Measurements from ENCODE around the gene FOXP2.

DNA sequence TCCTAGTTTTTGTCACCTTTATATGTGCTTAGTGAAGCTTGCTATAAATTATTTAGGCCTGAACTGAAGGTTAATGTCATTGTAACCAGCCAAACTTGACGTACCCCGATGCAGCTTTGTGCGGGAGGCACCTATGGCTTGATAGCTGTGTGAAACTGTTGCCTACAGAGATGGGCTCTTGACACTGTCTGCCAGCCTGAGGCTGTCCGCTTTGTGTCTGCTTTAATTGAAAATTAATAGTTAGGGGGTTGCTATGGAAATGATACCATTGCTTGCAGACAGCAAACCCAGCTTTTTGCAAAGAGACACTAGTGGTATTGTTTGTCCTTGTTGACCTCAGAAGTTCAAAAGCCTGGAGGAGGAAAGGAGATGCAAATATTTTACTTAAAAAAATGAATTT, 2.1 kb upstream of the FOXP2 start:
- TF ChIP-seq, protein P1, sequence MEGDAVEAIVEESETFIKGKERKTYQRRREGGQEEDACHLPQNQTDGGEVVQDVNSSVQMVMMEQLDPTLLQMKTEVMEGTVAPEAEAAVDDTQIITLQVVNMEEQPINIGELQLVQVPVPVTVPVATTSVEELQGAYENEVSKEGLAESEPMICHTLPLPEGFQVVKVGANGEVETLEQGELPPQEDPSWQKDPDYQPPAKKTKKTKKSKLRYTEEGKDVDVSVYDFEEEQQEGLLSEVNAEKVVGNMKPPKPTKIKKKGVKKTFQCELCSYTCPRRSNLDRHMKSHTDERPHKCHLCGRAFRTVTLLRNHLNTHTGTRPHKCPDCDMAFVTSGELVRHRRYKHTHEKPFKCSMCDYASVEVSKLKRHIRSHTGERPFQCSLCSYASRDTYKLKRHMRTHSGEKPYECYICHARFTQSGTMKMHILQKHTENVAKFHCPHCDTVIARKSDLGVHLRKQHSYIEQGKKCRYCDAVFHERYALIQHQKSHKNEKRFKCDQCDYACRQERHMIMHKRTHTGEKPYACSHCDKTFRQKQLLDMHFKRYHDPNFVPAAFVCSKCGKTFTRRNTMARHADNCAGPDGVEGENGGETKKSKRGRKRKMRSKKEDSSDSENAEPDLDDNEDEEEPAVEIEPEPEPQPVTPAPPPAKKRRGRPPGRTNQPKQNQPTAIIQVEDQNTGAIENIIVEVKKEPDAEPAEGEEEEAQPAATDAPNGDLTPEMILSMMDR (IDR thresholded peaks at IDR 0.05 in 2 of 3, conservative IDR thresholded peaks at IDR 0.05 in 1 of 3; ENCODE audit: insufficient read depth in 2 of 3, low read depth in 1 of 3, low read length in 3 of 3), result no peak
- TF ChIP-seq EZH2 (IDR thresholded peaks at IDR 0.05; ENCODE audit: borderline replicate concordance, low read depth, low read length) (no peak), RAD21 (CRISPR knock-in tag; conservative IDR thresholded peaks at IDR 0.05 in 1 of 2, IDR thresholded peaks at IDR 0.05 in 1 of 2) (no peak)
- TF ChIP-seq, protein P2, sequence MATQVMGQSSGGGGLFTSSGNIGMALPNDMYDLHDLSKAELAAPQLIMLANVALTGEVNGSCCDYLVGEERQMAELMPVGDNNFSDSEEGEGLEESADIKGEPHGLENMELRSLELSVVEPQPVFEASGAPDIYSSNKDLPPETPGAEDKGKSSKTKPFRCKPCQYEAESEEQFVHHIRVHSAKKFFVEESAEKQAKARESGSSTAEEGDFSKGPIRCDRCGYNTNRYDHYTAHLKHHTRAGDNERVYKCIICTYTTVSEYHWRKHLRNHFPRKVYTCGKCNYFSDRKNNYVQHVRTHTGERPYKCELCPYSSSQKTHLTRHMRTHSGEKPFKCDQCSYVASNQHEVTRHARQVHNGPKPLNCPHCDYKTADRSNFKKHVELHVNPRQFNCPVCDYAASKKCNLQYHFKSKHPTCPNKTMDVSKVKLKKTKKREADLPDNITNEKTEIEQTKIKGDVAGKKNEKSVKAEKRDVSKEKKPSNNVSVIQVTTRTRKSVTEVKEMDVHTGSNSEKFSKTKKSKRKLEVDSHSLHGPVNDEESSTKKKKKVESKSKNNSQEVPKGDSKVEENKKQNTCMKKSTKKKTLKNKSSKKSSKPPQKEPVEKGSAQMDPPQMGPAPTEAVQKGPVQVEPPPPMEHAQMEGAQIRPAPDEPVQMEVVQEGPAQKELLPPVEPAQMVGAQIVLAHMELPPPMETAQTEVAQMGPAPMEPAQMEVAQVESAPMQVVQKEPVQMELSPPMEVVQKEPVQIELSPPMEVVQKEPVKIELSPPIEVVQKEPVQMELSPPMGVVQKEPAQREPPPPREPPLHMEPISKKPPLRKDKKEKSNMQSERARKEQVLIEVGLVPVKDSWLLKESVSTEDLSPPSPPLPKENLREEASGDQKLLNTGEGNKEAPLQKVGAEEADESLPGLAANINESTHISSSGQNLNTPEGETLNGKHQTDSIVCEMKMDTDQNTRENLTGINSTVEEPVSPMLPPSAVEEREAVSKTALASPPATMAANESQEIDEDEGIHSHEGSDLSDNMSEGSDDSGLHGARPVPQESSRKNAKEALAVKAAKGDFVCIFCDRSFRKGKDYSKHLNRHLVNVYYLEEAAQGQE (IDR thresholded peaks at IDR 0.05; ENCODE audit: borderline replicate concordance), result no peak
- TF ChIP-seq, protein P2 (CRISPR knock-in tag; IDR thresholded peaks at IDR 0.05; ENCODE audit: low read depth), result no peak
